ENCODE results near the gene CCR7. TPM values are rescaled to one million over a fixed set of nuclear protein-coding genes. Genes with fewer than 3 reads are reported as not detected.

Gene CCR7
- total RNA-seq, 2 donors from 2014 or later = 0.53 TPM; not detected in 1

- Mint-ChIP-seq H3K27me3 (ENCODE audit: insufficient read depth) (peaks cover 11% of the 10 kb centered on the region), H3K9me3 (no peaks in the 10 kb centered on the region), H3K4me1 (peaks cover 15% of the 10 kb centered on the region), H3K4me3 (no peak overlapping the region), H3K36me3 (ENCODE audit: low read depth) (no peaks in the 10 kb centered on the region), H3K27ac (peak overlapping the region; percentile 70)
- WGBS, 2 experiments (ENCODE audit: insufficient coverage in 1 of 2, insufficient read length in 1 of 2) = 23 to 38% methylated on average over 9 to 13 of the region's 13 CpGs
- Histone ChIP-seq H3K4me1 (ENCODE audit: control insufficient read depth, insufficient read depth, low read length) (no peaks in the 10 kb centered on the region), H3K4me3 (ENCODE audit: low read length) (no peak overlapping the region), H3K27ac (ENCODE audit: low read depth, low read length) (no peak overlapping the region), H3K9ac (ENCODE audit: extremely low read depth, low read length, poor library complexity, severe bottlenecking) (no peak overlapping the region), H3K27me3 (ENCODE audit: control insufficient read depth, insufficient read depth, low read length, poor library complexity, severe bottlenecking) (no peaks in the 10 kb centered on the region), H3K9me3 (ENCODE audit: control insufficient read depth, low read length) (no peaks in the 10 kb centered on the region), H3K36me3 (ENCODE audit: control insufficient read depth, insufficient read depth, low read length) (no peaks in the 10 kb centered on the region)
- TF ChIP-seq CTCF (conservative IDR thresholded peaks at IDR 0.05) = peak; percentile 98
- DNase-seq = peak; percentile 99
These were observed 5.2 kb downstream of the CCR7 start for GRCh38 chr17:40559954-40560591.

- H3K27me3 Mint-ChIP-seq (ENCODE audit: insufficient read depth) = peaks cover 12% of the 10 kb centered on the region
- H3K4me1 Mint-ChIP-seq = peaks cover 9% of the 10 kb centered on the region
- H3K27ac Mint-ChIP-seq = no peak overlapping the region
These were observed 5.7 kb downstream of the CCR7 start for GRCh38 chr17:40559564-40559916.

GRCh38 chr17:40558890-40559563 is 6.2 kb downstream of the CCR7 start:
- no peaks in the 10 kb centered on the region for H3K27me3 ChIP-seq (ENCODE audit: control insufficient read depth, insufficient read depth, low read length, poor library complexity, severe bottlenecking)
- no peak overlapping the region for H3K9ac ChIP-seq (ENCODE audit: extremely low read depth, low read length, poor library complexity, severe bottlenecking)
- Mint-ChIP-seq H3K4me1 (peaks cover 7% of the 10 kb centered on the region), H3K27me3 (ENCODE audit: insufficient read depth) (peaks cover 15% of the 10 kb centered on the region), H3K4me3 (no peak overlapping the region), H3K9me3 (no peaks in the 10 kb centered on the region), H3K36me3 (ENCODE audit: low read depth) (no peaks in the 10 kb centered on the region), H3K27ac (no peak overlapping the region)
- H3K4me1 ChIP-seq (ENCODE audit: control insufficient read depth, insufficient read depth, low read length) = no peaks in the 10 kb centered on the region
- no peak overlapping the region for H3K4me3 ChIP-seq (ENCODE audit: low read length)
- H3K9me3 ChIP-seq (ENCODE audit: control insufficient read depth, low read length) = no peaks in the 10 kb centered on the region
- no peak overlapping the region for H3K27ac ChIP-seq (ENCODE audit: low read depth, low read length)
- WGBS, 2 experiments (ENCODE audit: insufficient coverage in 1 of 2, insufficient read length in 1 of 2) = 91 to 93% methylated on average over 3 to 10 of the region's 10 CpGs
- H3K36me3 ChIP-seq (ENCODE audit: control insufficient read depth, insufficient read depth, low read length) = no peaks in the 10 kb centered on the region
- TF ChIP-seq CTCF (conservative IDR thresholded peaks at IDR 0.05) = no peak
- peak; percentile 47 for DNase-seq

More at GRCh38 chr17:40559564-40559916, 5.7 kb downstream of the CCR7 start:
- H3K4me3 Mint-ChIP-seq = no peak overlapping the region
- Histone ChIP-seq H3K9me3 (ENCODE audit: control insufficient read depth, low read length) (no peaks in the 10 kb centered on the region), H3K36me3 (ENCODE audit: control insufficient read depth, insufficient read depth, low read length) (no peaks in the 10 kb centered on the region), H3K9ac (ENCODE audit: extremely low read depth, low read length, poor library complexity, severe bottlenecking) (no peak overlapping the region), H3K27me3 (ENCODE audit: control insufficient read depth, insufficient read depth, low read length, poor library complexity, severe bottlenecking) (no peaks in the 10 kb centered on the region), H3K4me3 (ENCODE audit: low read length) (no peak overlapping the region), H3K27ac (ENCODE audit: low read depth, low read length) (no peak overlapping the region), H3K4me1 (ENCODE audit: control insufficient read depth, insufficient read depth, low read length) (no peaks in the 10 kb centered on the region)
- TF ChIP-seq CTCF (conservative IDR thresholded peaks at IDR 0.05) = no peak
- WGBS, 2 experiments (ENCODE audit: insufficient coverage in 1 of 2, insufficient read length in 1 of 2) = 93 to 98% methylated on average over 4 to 5 of the region's 5 CpGs
- DNase-seq = no peak
- no peaks in the 10 kb centered on the region for H3K9me3 Mint-ChIP-seq
- H3K36me3 Mint-ChIP-seq (ENCODE audit: low read depth) = no peaks in the 10 kb centered on the region

Data from endodermal cell (in vitro differentiated cells).